Measurements from ENCODE around the gene DPYSL5. TPM values are rescaled to one million over a fixed set of nuclear protein-coding genes. Genes with fewer than 3 reads are reported as not detected.

DPYSL5 gene
- total and polyA plus RNA-seq, 12 donors: 0.01 to 0.12 TPM; not detected in 10

DNA sequence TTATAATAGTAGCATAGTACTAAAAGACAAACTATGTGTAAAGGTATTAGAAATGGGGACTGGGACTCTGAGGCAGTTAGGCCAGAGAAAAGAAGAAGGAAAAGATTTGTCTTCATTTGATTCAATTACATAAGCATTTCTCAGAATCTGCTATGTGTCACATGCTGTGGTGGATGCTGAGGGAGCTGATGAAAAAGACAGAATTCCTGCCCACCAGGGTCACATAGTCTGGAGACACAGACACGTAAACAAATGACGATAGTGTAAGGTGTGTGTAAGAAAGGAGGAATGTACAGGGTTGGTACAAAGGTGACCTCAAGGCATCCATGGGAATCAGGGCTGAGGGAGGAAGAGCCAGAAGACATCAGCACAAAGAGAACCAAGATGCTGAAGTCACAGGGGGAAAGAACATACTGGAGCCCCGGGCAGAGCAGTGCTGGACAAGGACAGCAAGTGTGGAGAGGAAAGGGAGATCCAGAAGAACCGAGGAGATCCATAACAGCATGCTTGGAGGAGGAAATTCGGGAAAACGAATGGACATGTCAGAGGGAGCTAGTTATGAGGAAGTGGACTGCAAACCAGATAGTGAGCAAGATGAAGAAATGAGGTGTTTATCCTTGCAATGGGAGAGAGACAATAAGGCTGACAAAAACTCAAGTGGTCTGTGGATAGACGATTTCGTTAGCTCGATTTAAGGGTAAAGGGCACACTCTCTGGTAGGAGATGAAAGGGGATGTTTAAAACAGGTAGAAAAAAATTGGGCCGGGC is 121.3 kb downstream of the DPYSL5 start:
- Histone ChIP-seq H3K9me3 (no peaks in the 10 kb centered on the region), H3K36me3 (no peaks in the 10 kb centered on the region), H3K4me3 (no peak overlapping the region), H3K4me1 (peaks cover 3 to 30% (median 26%) of the 10 kb centered on the region in 9 donors), H3K27me3 (peaks cover 0 to 8% (median 0%) of the 10 kb centered on the region in 7 donors), H3K27ac (no peak overlapping the region)
- WGBS, 2 donors: 70 to 77% methylated on average over 10 of the region's 10 CpGs
- no peak for DNase-seq
- intact Hi-C loops (cut with DNase I): loop anchor here in 5 of 10 donors (2.0 to 10.0 kb wide), 4 partner anchors 48 to 316 kb away; partner anchors contain the start of genes KHK (in 3 of the 5) and TRIM54 (in 2 of the 5)
- no peak for ATAC-seq
- TF ChIP-seq, protein P1, sequence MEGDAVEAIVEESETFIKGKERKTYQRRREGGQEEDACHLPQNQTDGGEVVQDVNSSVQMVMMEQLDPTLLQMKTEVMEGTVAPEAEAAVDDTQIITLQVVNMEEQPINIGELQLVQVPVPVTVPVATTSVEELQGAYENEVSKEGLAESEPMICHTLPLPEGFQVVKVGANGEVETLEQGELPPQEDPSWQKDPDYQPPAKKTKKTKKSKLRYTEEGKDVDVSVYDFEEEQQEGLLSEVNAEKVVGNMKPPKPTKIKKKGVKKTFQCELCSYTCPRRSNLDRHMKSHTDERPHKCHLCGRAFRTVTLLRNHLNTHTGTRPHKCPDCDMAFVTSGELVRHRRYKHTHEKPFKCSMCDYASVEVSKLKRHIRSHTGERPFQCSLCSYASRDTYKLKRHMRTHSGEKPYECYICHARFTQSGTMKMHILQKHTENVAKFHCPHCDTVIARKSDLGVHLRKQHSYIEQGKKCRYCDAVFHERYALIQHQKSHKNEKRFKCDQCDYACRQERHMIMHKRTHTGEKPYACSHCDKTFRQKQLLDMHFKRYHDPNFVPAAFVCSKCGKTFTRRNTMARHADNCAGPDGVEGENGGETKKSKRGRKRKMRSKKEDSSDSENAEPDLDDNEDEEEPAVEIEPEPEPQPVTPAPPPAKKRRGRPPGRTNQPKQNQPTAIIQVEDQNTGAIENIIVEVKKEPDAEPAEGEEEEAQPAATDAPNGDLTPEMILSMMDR (IDR thresholded peaks at IDR 0.05): no peak

DNA sequence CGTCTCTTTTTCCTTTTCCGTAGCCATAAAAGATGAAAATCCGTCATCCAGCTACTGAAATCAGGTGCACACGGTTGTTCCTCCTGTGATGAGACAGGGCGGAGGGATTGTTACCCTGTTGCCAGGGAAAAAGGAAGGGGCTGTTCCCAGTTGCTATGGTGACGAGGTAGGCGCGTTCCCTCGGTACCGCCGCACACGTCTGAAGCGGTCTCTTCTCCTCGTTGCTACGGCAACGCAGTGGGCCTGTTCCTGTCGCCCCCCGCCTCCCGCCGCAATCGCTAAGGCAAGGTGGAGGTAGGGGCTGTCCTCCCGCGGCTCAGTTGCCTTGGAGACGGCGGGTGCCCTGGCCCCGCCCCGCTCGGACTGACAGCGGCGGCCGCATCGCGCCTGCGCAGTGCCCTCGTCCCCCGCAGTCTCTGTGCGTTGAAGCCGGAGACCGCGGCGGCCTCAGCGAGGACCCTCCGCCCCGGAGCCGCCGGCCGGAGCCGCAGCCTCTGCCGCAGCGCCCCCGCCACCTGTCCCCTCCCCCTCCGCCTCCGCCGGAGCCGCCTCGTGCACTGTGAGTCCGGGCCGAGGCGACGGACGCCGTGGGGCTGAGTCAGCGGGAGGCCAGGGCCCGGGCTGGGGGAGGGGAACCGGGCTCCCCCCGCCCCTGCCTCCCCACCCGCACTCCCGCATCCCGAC is 122.5 kb downstream of the DPYSL5 start, which contains the start of gene MAPRE3:
TSS of gene MAPRE3 (plus strand) at position 394 of the 684 bp plus-strand sequence. CDS start 51,582 bp downstream, outside the sequence.
- H3K36me3 ChIP-seq: peaks cover 0 to 3% (median 0%) of the 10 kb centered on the region in 9 donors
- peak; percentile 93 to 96 (median 94) for ATAC-seq
- peaks cover 0 to under 1% (median 0%) of the 10 kb centered on the region in 7 donors for H3K27me3 ChIP-seq
- TF ChIP-seq, protein P1 (IDR thresholded peaks at IDR 0.05): no peak
- peak within 1 kb of the TSS in 9 of 10 donors; percentile 68 to 84 (median 81) for H3K27ac ChIP-seq
- no peaks in the 10 kb centered on the region for H3K9me3 ChIP-seq
- peaks cover 3 to 33% (median 26%) of the 10 kb centered on the region in 9 donors for H3K4me1 ChIP-seq
- intact Hi-C loops (cut with DNase I): loop anchor here in 1 of 10 donors (10.0 kb wide), 1 partner anchor 234 kb away; no protein-coding TSS in a partner anchor
- DNase-seq: peak; percentile 77 to 86
- WGBS, 2 donors: 1% methylated on average over 65 to 69 of the region's 69 CpGs
- peak within 1 kb of the TSS; percentile 68 to 95 (median 86) for H3K4me3 ChIP-seq

DNA sequence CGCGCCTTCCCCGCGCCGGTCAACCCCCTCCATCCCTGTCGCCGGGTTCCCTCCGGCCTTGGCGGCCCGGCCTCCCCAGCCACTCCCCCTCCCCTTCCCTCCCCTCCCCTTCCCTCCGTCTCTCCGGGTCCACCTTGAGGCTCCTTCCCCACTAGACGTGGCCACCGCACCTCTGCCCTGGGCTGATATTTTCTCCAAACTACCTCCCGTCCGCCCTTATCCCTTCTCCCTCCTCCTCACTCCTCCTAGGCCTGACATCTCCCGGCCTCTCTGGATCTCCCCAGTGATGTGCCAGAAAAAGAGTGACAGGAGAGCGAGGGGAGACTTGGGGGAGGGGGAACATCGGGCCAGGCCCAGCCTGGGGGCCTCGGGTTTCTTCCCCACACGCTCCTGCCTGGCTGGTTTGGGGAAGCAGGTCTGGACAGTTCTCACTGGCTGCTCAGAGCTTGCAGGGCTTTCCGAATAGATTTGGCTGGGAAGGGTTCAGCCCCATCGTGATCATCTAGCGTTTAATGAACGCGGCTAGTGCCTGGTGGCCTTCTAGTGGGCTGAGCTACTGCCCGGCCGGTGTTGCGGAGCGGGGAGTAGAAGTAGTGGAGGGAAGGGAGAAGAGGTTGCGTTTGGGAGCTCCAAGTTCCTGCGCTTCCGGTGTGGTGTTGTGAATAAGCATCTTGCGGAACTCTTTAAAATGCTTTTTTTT is 123.1 kb downstream of the DPYSL5 start:
- H3K4me3 ChIP-seq: peak overlapping the region; percentile 68 to 95 (median 86)
- no peaks in the 10 kb centered on the region for H3K27me3 ChIP-seq
- 9 to 19% methylated on average over 27 to 34 of the region's 34 CpGs for WGBS, 2 donors
- DNase-seq: peak in 1 of 2 donors; percentile 15
- peaks cover 3 to 40% (median 27%) of the 10 kb centered on the region in 9 donors for H3K4me1 ChIP-seq
- peak overlapping the region in 9 of 10 donors; percentile 68 to 84 (median 81) for H3K27ac ChIP-seq
- intact Hi-C loops (cut with DNase I): loop anchor here in 1 of 10 donors (10.0 kb wide), 1 partner anchor 234 kb away; no protein-coding TSS in a partner anchor
- no peaks in the 10 kb centered on the region for H3K9me3 ChIP-seq
- TF ChIP-seq, protein P1 (IDR thresholded peaks at IDR 0.05): no peak
- H3K36me3 ChIP-seq: peaks cover 0 to 3% (median 0%) of the 10 kb centered on the region in 9 donors
- ATAC-seq: peak; percentile 24 to 56 (median 34)
